Measurements from ENCODE around the gene DAGLB. TPM values are rescaled to one million over a fixed set of nuclear protein-coding genes. Genes with fewer than 3 reads are reported as not detected.

DAGLB gene
- polyA plus RNA-seq (2013, experiment 1 of 2) = 9.9 TPM
- 9.7 TPM for polyA plus RNA-seq (2013, experiment 2 of 2)

- peak within 1 kb of the TSS; percentile 85 for H3K56ac ChIP-seq (ENCODE audit: low read length)
- peak within 1 kb of the TSS; percentile 6 for H3K27ac ChIP-seq (ENCODE audit: low read depth, low read length)
- peaks cover 5% of the 10 kb centered on the region for H3K36me3 ChIP-seq (ENCODE audit: control insufficient read depth, insufficient read depth, low read length)
- H3K79me2 ChIP-seq (ENCODE audit: control insufficient read depth, insufficient read depth, low read length) = peaks cover 16% of the 10 kb centered on the region
- peak within 1 kb of the TSS; percentile 45 for H3K4ac ChIP-seq (ENCODE audit: low read depth, low read length)
- peaks cover 6% of the 10 kb centered on the region for H3K79me1 ChIP-seq (ENCODE audit: low read length)
- peak within 1 kb of the TSS; percentile 70 for H3K9ac ChIP-seq (ENCODE audit: low read length)
- no peak within 1 kb of the TSS for H2BK120ac ChIP-seq (ENCODE audit: low read depth, low read length)
- no peak within 1 kb of the TSS for H4K8ac ChIP-seq (ENCODE audit: low read depth, low read length)
- no CpG with 5 or more reads among the region's 61 CpGs for WGBS (ENCODE audit: extremely low coverage, insufficient coverage, low lambda C conversion rate)
- no peak within 1 kb of the TSS for H2BK5ac ChIP-seq (ENCODE audit: low read length)
- H3K4me1 ChIP-seq (ENCODE audit: control insufficient read depth, low read depth, low read length) = no peaks in the 10 kb centered on the region
- H3K4me2 ChIP-seq (ENCODE audit: low read length) = peak within 1 kb of the TSS; percentile 93
- no peak within 1 kb of the TSS for H2BK15ac ChIP-seq (replicated peaks; ENCODE audit: low read depth)
- no peak within 1 kb of the TSS for H3K23ac ChIP-seq (ENCODE audit: low read length)
- DNase-seq = peak; percentile 94
- H4K5ac ChIP-seq (ENCODE audit: low read length) = no peak within 1 kb of the TSS
- no peaks in the 10 kb centered on the region for H3K27me3 ChIP-seq (ENCODE audit: insufficient read depth, low read length, poor library complexity)
- peak within 1 kb of the TSS; percentile 75 for H3K4me3 ChIP-seq (ENCODE audit: low read length)
- no peak within 1 kb of the TSS for H2AK5ac ChIP-seq (ENCODE audit: low read length)
- H3K18ac ChIP-seq (ENCODE audit: low read length) = no peak within 1 kb of the TSS
These were observed at the start of gene DAGLB for GRCh38 chr7:6447581-6448199. Gene DAGLB, minus strand, starts transcription at chr7:6447954. Its CDS starts 112 bp downstream, at chr7:6447842.

GRCh38 chr7:6497637-6497905 is 49.8 kb upstream of the DAGLB start:
- Histone ChIP-seq H3K18ac (ENCODE audit: low read length) (no peak overlapping the region), H4K8ac (ENCODE audit: low read depth, low read length) (no peak overlapping the region), H2BK120ac (ENCODE audit: low read depth, low read length) (no peak overlapping the region), H3K23ac (ENCODE audit: low read length) (no peak overlapping the region), H3K79me1 (ENCODE audit: low read length) (no peaks in the 10 kb centered on the region), H3K4me1 (ENCODE audit: control insufficient read depth, low read depth, low read length) (no peaks in the 10 kb centered on the region), H3K9ac (ENCODE audit: low read length) (no peak overlapping the region), H3K27me3 (ENCODE audit: insufficient read depth, low read length, poor library complexity) (no peaks in the 10 kb centered on the region), H3K4me2 (ENCODE audit: low read length) (no peak overlapping the region), H3K79me2 (ENCODE audit: control insufficient read depth, insufficient read depth, low read length) (no peaks in the 10 kb centered on the region), H3K4me3 (ENCODE audit: low read length) (no peak overlapping the region), H3K56ac (ENCODE audit: low read length) (no peak overlapping the region), H2AK5ac (ENCODE audit: low read length) (no peak overlapping the region), H4K5ac (ENCODE audit: low read length) (no peak overlapping the region), H2BK15ac (replicated peaks; ENCODE audit: low read depth) (no peak overlapping the region), H3K27ac (ENCODE audit: low read depth, low read length) (no peak overlapping the region), H3K36me3 (ENCODE audit: control insufficient read depth, insufficient read depth, low read length) (no peaks in the 10 kb centered on the region), H2BK5ac (ENCODE audit: low read length) (no peak overlapping the region), H3K4ac (ENCODE audit: low read depth, low read length) (no peak overlapping the region)
- WGBS (ENCODE audit: extremely low coverage, insufficient coverage, low lambda C conversion rate) = no CpG with 5 or more reads among the region's 14 CpGs
- no peak for DNase-seq

- Histone ChIP-seq H3K4me3 (ENCODE audit: low read length) (no peak overlapping the region), H3K4me2 (ENCODE audit: low read length) (no peak overlapping the region), H3K4ac (ENCODE audit: low read depth, low read length) (no peak overlapping the region), H4K8ac (ENCODE audit: low read depth, low read length) (no peak overlapping the region), H3K56ac (ENCODE audit: low read length) (no peak overlapping the region), H2BK15ac (replicated peaks; ENCODE audit: low read depth) (no peak overlapping the region), H2AK5ac (ENCODE audit: low read length) (no peak overlapping the region), H2BK5ac (ENCODE audit: low read length) (no peak overlapping the region), H3K79me2 (ENCODE audit: control insufficient read depth, insufficient read depth, low read length) (no peaks in the 10 kb centered on the region), H2BK120ac (ENCODE audit: low read depth, low read length) (no peak overlapping the region), H3K23ac (ENCODE audit: low read length) (no peak overlapping the region), H3K79me1 (ENCODE audit: low read length) (no peaks in the 10 kb centered on the region), H4K5ac (ENCODE audit: low read length) (no peak overlapping the region), H3K4me1 (ENCODE audit: control insufficient read depth, low read depth, low read length) (no peaks in the 10 kb centered on the region), H3K18ac (ENCODE audit: low read length) (no peak overlapping the region), H3K27me3 (ENCODE audit: insufficient read depth, low read length, poor library complexity) (no peaks in the 10 kb centered on the region), H3K27ac (ENCODE audit: low read depth, low read length) (no peak overlapping the region), H3K36me3 (ENCODE audit: control insufficient read depth, insufficient read depth, low read length) (no peaks in the 10 kb centered on the region), H3K9ac (ENCODE audit: low read length) (no peak overlapping the region)
- no CpG with 5 or more reads among the region's 19 CpGs for WGBS (ENCODE audit: extremely low coverage, insufficient coverage, low lambda C conversion rate)
- DNase-seq = no peak
These were observed 49.3 kb upstream of the DAGLB start for GRCh38 chr7:6496842-6497636.

GRCh38 chr7:6495597-6496262 is 48.0 kb upstream of the DAGLB start:
- Histone ChIP-seq H3K23ac (ENCODE audit: low read length) (no peak overlapping the region), H3K36me3 (ENCODE audit: control insufficient read depth, insufficient read depth, low read length) (no peaks in the 10 kb centered on the region), H2BK120ac (ENCODE audit: low read depth, low read length) (no peak overlapping the region), H3K56ac (ENCODE audit: low read length) (no peak overlapping the region), H2BK5ac (ENCODE audit: low read length) (no peak overlapping the region), H3K79me1 (ENCODE audit: low read length) (no peaks in the 10 kb centered on the region), H3K79me2 (ENCODE audit: control insufficient read depth, insufficient read depth, low read length) (no peaks in the 10 kb centered on the region), H3K4me1 (ENCODE audit: control insufficient read depth, low read depth, low read length) (no peaks in the 10 kb centered on the region), H3K9ac (ENCODE audit: low read length) (no peak overlapping the region), H3K4me3 (ENCODE audit: low read length) (no peak overlapping the region), H3K4me2 (ENCODE audit: low read length) (no peak overlapping the region), H3K27me3 (ENCODE audit: insufficient read depth, low read length, poor library complexity) (no peaks in the 10 kb centered on the region), H3K4ac (ENCODE audit: low read depth, low read length) (no peak overlapping the region), H4K8ac (ENCODE audit: low read depth, low read length) (no peak overlapping the region), H3K18ac (ENCODE audit: low read length) (no peak overlapping the region), H4K5ac (ENCODE audit: low read length) (no peak overlapping the region), H2AK5ac (ENCODE audit: low read length) (no peak overlapping the region), H3K27ac (ENCODE audit: low read depth, low read length) (no peak overlapping the region), H2BK15ac (replicated peaks; ENCODE audit: low read depth) (no peak overlapping the region)
- no peak for DNase-seq
- no CpG with 5 or more reads among the region's 6 CpGs for WGBS (ENCODE audit: extremely low coverage, insufficient coverage, low lambda C conversion rate)

GRCh38 chr7:6494365-6494764 is 46.6 kb upstream of the DAGLB start:
- Histone ChIP-seq H3K27me3 (ENCODE audit: insufficient read depth, low read length, poor library complexity) (no peaks in the 10 kb centered on the region), H3K18ac (ENCODE audit: low read length) (no peak overlapping the region), H2BK120ac (ENCODE audit: low read depth, low read length) (no peak overlapping the region), H3K79me1 (ENCODE audit: low read length) (no peaks in the 10 kb centered on the region), H3K36me3 (ENCODE audit: control insufficient read depth, insufficient read depth, low read length) (no peaks in the 10 kb centered on the region), H2AK5ac (ENCODE audit: low read length) (no peak overlapping the region), H3K27ac (ENCODE audit: low read depth, low read length) (no peak overlapping the region), H2BK5ac (ENCODE audit: low read length) (no peak overlapping the region), H3K79me2 (ENCODE audit: control insufficient read depth, insufficient read depth, low read length) (no peaks in the 10 kb centered on the region), H4K5ac (ENCODE audit: low read length) (no peak overlapping the region), H3K56ac (ENCODE audit: low read length) (no peak overlapping the region), H3K4ac (ENCODE audit: low read depth, low read length) (no peak overlapping the region), H3K4me1 (ENCODE audit: control insufficient read depth, low read depth, low read length) (no peaks in the 10 kb centered on the region), H3K4me2 (ENCODE audit: low read length) (no peak overlapping the region), H3K9ac (ENCODE audit: low read length) (no peak overlapping the region), H2BK15ac (replicated peaks; ENCODE audit: low read depth) (no peak overlapping the region), H3K23ac (ENCODE audit: low read length) (no peak overlapping the region), H3K4me3 (ENCODE audit: low read length) (no peak overlapping the region), H4K8ac (ENCODE audit: low read depth, low read length) (no peak overlapping the region)
- WGBS (ENCODE audit: extremely low coverage, insufficient coverage, low lambda C conversion rate) = no CpG with 5 or more reads among the region's 2 CpGs
- DNase-seq = no peak
